Trophoblast cell (in vitro differentiated cells and primary cell): ENCODE results near the gene PMM1.

Experiments used
- DNase-seq, 2 donors: peaks; one replicate each; pipeline ENCODE4 v3.0.0-alpha.2; 2016
- H2AFZ ChIP-seq: 2 replicates; pipeline ENCODE4 v1.6.1; 2013; ENCODE audit warnings: low read length, moderate library complexity, mild to moderate bottlenecking; ENCODE audit not compliant: insufficient read depth, poor library complexity
- H2AK5ac ChIP-seq: 2 replicates; pipeline ENCODE4 v1.6.1; 2013; ENCODE audit warnings: mild to moderate bottlenecking, low read length
- H2BK120ac ChIP-seq: 2 replicates; pipeline ENCODE4 v1.6.1; 2013; ENCODE audit warnings: low read length, mild to moderate bottlenecking, moderate library complexity; ENCODE audit not compliant: insufficient read depth, poor library complexity
- H2BK12ac ChIP-seq: 2 replicates; pipeline ENCODE4 v1.6.1; 2013; ENCODE audit warnings: mild to moderate bottlenecking, low read length, moderate library complexity
- H2BK5ac ChIP-seq: 2 replicates; pipeline ENCODE4 v1.6.1; 2013; ENCODE audit warnings: low read length, low read depth, moderate library complexity, mild to moderate bottlenecking; ENCODE audit not compliant: poor library complexity
- H3K14ac ChIP-seq: 2 replicates; pipeline ENCODE4 v1.6.1; 2013; ENCODE audit warnings: mild to moderate bottlenecking, low read length
- H3K18ac ChIP-seq: 2 replicates; pipeline ENCODE4 v1.6.1; 2013; ENCODE audit warnings: mild to moderate bottlenecking, low read length
- H3K23ac ChIP-seq: 2 replicates; pipeline ENCODE4 v1.6.1; 2013; ENCODE audit warnings: low read length
- H3K27ac ChIP-seq: 2 replicates; pipeline ENCODE4 v1.5.1; 2013; ENCODE audit warnings: low read depth, mild to moderate bottlenecking, inconsistent platforms, low read length, moderate library complexity
- H3K27me3 ChIP-seq: 2 replicates; pipeline ENCODE4 v1.6.1; 2013; ENCODE audit warnings: inconsistent platforms, mild to moderate bottlenecking, low read length, moderate library complexity; ENCODE audit not compliant: insufficient read depth
- H3K36me3 ChIP-seq, 2 experiments: 1 replicate in 1 of 2; 2 replicates in 1 of 2; pipeline ENCODE4 v1.6.1; 2013; ENCODE audit warnings: low read length in 2 of 2, mild to moderate bottlenecking in 2 of 2, moderate library complexity in 1 of 2; ENCODE audit not compliant: insufficient read depth in 2 of 2, control insufficient read depth in 1 of 2
- H3K4ac ChIP-seq: 2 replicates; pipeline ENCODE4 v1.6.1; 2013; ENCODE audit warnings: low read depth, mild to moderate bottlenecking, low read length, moderate library complexity
- H3K4me1 ChIP-seq, 2 experiments: 1 replicate in 1 of 2; 2 replicates in 1 of 2; pipeline ENCODE4 v1.6.1; 2013; ENCODE audit warnings: low read length in 2 of 2, mild to moderate bottlenecking in 2 of 2, moderate library complexity in 1 of 2; ENCODE audit not compliant: insufficient read depth in 2 of 2, control insufficient read depth in 1 of 2
- H3K4me2 ChIP-seq: 2 replicates; pipeline ENCODE4 v1.6.1; 2013; ENCODE audit warnings: inconsistent platforms, mild to moderate bottlenecking, low read length, moderate library complexity
- H3K4me3 ChIP-seq: 2 replicates; pipeline ENCODE4 v1.5.1; 2013; ENCODE audit warnings: mild to moderate bottlenecking, low read depth, low read length, inconsistent platforms
- H3K79me1 ChIP-seq: one replicate; pipeline ENCODE4 v1.6.1; 2013; ENCODE audit warnings: low read length
- H3K79me2 ChIP-seq: 2 replicates; pipeline ENCODE4 v1.6.1; 2013; ENCODE audit warnings: low read length, mild to moderate bottlenecking; ENCODE audit not compliant: control insufficient read depth, insufficient read depth, poor library complexity
- H3K9ac ChIP-seq: 2 replicates; pipeline ENCODE4 v1.6.1; 2013; ENCODE audit warnings: mild to moderate bottlenecking, low read length
- H3K9me3 ChIP-seq: 2 replicates; pipeline ENCODE4 v1.6.1; 2013; ENCODE audit warnings: low read depth, mild to moderate bottlenecking, control low read depth, inconsistent platforms, low read length; ENCODE audit not compliant: insufficient read depth
- H4K12ac ChIP-seq: 2 replicates; pipeline ENCODE4 v1.6.1; 2013; ENCODE audit warnings: low read depth, mild to moderate bottlenecking, low read length, moderate library complexity
- H4K8ac ChIP-seq: 2 replicates; pipeline ENCODE4 v1.6.1; 2013; ENCODE audit warnings: low read depth, mild to moderate bottlenecking, low read length, moderate library complexity
- H4K91ac ChIP-seq: one replicate; pipeline ENCODE4 v1.6.1; 2013; ENCODE audit warnings: low read depth, mild to moderate bottlenecking, low read length, moderate library complexity
- WGBS: extraction: QIAGEN DNeasy Blood & Tissue Kit; methylation state at CpG from one replicate; pipeline ENCODE4 v1.1.7; 2013; ENCODE audit warnings: missing lambda C conversion rate; ENCODE audit not compliant: insufficient read length, insufficient coverage; ENCODE audit errors: extremely low coverage; 5-methylcytosine and 5-hydroxymethylcytosine counted together

PMM1 gene

GRCh38 chr22:41625577-41625976 lies 35.9 kb upstream of the PMM1 start:
- no peak for DNase-seq
- Histone ChIP-seq H3K9ac (no peak overlapping the region), H4K8ac (no peak overlapping the region), H4K12ac (no peak overlapping the region), H3K4me2 (no peak overlapping the region), H3K27ac (no peak overlapping the region), H2BK120ac (no peak overlapping the region), H3K23ac (no peak overlapping the region), H4K91ac (no peak overlapping the region), H2BK12ac (no peak overlapping the region), H2BK5ac (no peak overlapping the region), H3K79me2 (peaks cover 4% of the 10 kb centered on the region), H3K4me1 (peaks cover 2 to 5% of the 10 kb centered on the region in 2 experiments), H3K79me1 (peaks cover 6% of the 10 kb centered on the region), H3K4me3 (no peak overlapping the region), H2AFZ (no peak overlapping the region), H3K36me3 (peaks cover 48 to 52% of the 10 kb centered on the region in 2 experiments), H3K9me3 (no peaks in the 10 kb centered on the region), H3K4ac (no peak overlapping the region), H3K14ac (no peak overlapping the region), H2AK5ac (no peak overlapping the region), H3K27me3 (no peaks in the 10 kb centered on the region), H3K18ac (no peak overlapping the region)
- WGBS: no CpG with 5 or more reads among the region's 7 CpGs

GRCh38 chr22:41621911-41622179 lies 32.2 kb upstream of the PMM1 start:
- H3K18ac ChIP-seq: no peak overlapping the region
- H3K23ac ChIP-seq: no peak overlapping the region
- no peak overlapping the region for H3K27ac ChIP-seq
- no peak overlapping the region for H4K91ac ChIP-seq
- no peak for DNase-seq
- H3K4me1 ChIP-seq: peaks cover 2 to 5% of the 10 kb centered on the region in 2 experiments
- H2AK5ac ChIP-seq: no peak overlapping the region
- no peak overlapping the region for H4K8ac ChIP-seq
- no peak overlapping the region for H2BK12ac ChIP-seq
- H3K9ac ChIP-seq: peak overlapping the region; percentile 86
- peak overlapping the region; percentile 92 for H3K4me3 ChIP-seq
- no peak overlapping the region for H2AFZ ChIP-seq
- H3K36me3 ChIP-seq: peaks cover 26 to 27% of the 10 kb centered on the region in 2 experiments
- H4K12ac ChIP-seq: no peak overlapping the region
- peak overlapping the region; percentile 8 for H3K14ac ChIP-seq
- H3K79me2 ChIP-seq: peaks cover 7% of the 10 kb centered on the region
- no peak overlapping the region for H2BK5ac ChIP-seq
- no peaks in the 10 kb centered on the region for H3K27me3 ChIP-seq
- H3K79me1 ChIP-seq: peaks cover 9% of the 10 kb centered on the region
- peak overlapping the region; percentile 79 for H3K4me2 ChIP-seq
- peak overlapping the region; percentile 68 for H3K4ac ChIP-seq
- H2BK120ac ChIP-seq: no peak overlapping the region
- no peaks in the 10 kb centered on the region for H3K9me3 ChIP-seq
- no CpG with 5 or more reads among the region's 8 CpGs for WGBS

- Histone ChIP-seq H3K79me2 (peaks cover 7% of the 10 kb centered on the region), H2BK5ac (peak within 1 kb of the TSS; percentile 10), H2BK12ac (no peak within 1 kb of the TSS), H3K23ac (no peak within 1 kb of the TSS), H3K36me3 (peaks cover 22 to 23% of the 10 kb centered on the region in 2 experiments), H3K9me3 (no peaks in the 10 kb centered on the region), H3K4me2 (peak within 1 kb of the TSS; percentile 79), H4K12ac (peak within 1 kb of the TSS; percentile 59), H3K9ac (peak within 1 kb of the TSS; percentile 86), H4K91ac (peak within 1 kb of the TSS; percentile 64), H3K14ac (peak within 1 kb of the TSS; percentile 71), H3K79me1 (peaks cover 9% of the 10 kb centered on the region), H3K4me1 (peaks cover 2 to 5% of the 10 kb centered on the region in 2 experiments), H3K27ac (peak within 1 kb of the TSS; percentile 64), H3K4me3 (peak within 1 kb of the TSS; percentile 92), H2BK120ac (peak within 1 kb of the TSS; percentile 18), H2AFZ (peak within 1 kb of the TSS; percentile 48), H3K18ac (peak within 1 kb of the TSS; percentile 61), H3K27me3 (no peaks in the 10 kb centered on the region), H4K8ac (peak within 1 kb of the TSS; percentile 83), H3K4ac (peak within 1 kb of the TSS; percentile 68), H2AK5ac (peak within 1 kb of the TSS; percentile 69)
- peak; percentile 100 for DNase-seq
- no CpG with 5 or more reads among the region's 70 CpGs for WGBS
These were observed 31.7 kb upstream of the PMM1 start, which contains the start of gene XRCC6 for GRCh38 chr22:41621099-41621910. TSS of gene XRCC6 (plus strand) at chr22:41621295. CDS start at chr22:41622005, 710 bp downstream.

DNA sequence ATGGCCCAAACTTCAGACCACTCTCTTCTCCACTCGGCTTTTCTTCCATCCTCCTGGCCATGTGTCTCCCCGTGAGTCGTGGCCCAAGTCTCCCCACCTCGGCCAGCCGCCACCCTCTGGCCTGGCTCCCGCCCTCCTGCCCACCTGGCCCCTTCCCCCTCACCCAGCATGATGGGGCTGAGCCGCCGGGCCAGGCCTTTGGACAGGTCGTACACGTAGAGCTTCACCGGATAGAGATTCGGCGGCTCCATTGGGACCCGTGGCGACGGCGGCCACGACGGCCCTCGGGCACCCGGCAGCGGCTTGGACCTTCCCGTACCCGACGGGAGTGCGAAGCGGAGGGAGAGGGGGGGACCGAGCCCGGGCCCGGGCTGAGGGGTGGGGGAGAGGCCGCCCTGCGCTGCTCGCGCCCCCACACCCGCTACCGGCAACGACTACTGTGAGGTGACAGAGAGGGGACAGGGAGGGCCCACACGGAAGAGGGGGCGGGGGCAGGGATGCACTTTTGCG lies 31.0 kb upstream of the PMM1 start, which contains the start of gene DESI1:
TSS of gene DESI1 (minus strand) at position 455 of the 510 bp plus-strand sequence. CDS start at position 251, 204 bp downstream.
- Histone ChIP-seq H3K9ac (peak within 1 kb of the TSS; percentile 86), H3K14ac (peak within 1 kb of the TSS; percentile 71), H3K4me2 (peak within 1 kb of the TSS; percentile 79), H3K79me1 (peaks cover 9% of the 10 kb centered on the region), H3K79me2 (peaks cover 7% of the 10 kb centered on the region), H4K12ac (peak within 1 kb of the TSS; percentile 59), H3K27ac (peak within 1 kb of the TSS; percentile 64), H2AFZ (peak within 1 kb of the TSS; percentile 48), H3K4ac (peak within 1 kb of the TSS; percentile 68), H3K23ac (no peak within 1 kb of the TSS), H4K8ac (peak within 1 kb of the TSS; percentile 83), H3K4me1 (peaks cover 2 to 5% of the 10 kb centered on the region in 2 experiments), H3K18ac (peak within 1 kb of the TSS; percentile 61), H2BK12ac (no peak within 1 kb of the TSS), H3K4me3 (peak within 1 kb of the TSS; percentile 92), H2BK120ac (peak within 1 kb of the TSS; percentile 18), H2BK5ac (peak within 1 kb of the TSS; percentile 10), H4K91ac (peak within 1 kb of the TSS; percentile 64), H3K27me3 (no peaks in the 10 kb centered on the region), H3K9me3 (no peaks in the 10 kb centered on the region), H3K36me3 (peaks cover 19 to 22% of the 10 kb centered on the region in 2 experiments), H2AK5ac (peak within 1 kb of the TSS; percentile 69)
- peak; percentile 20 to 35 for DNase-seq
- no CpG with 5 or more reads among the region's 40 CpGs for WGBS
